Right cardiac atrium (tissue), 5 donors: ENCODE data around the gene TMEM33. TPM values are rescaled to one million over a fixed set of nuclear protein-coding genes. Genes with fewer than 3 reads are reported as not detected.

ENCODE experiments used
- ATAC-seq, 2 donors: fragments of 200-7000 bp; cut with Tn5 transposase; one replicate each; pipeline versions ENCODE4 v1.8.0 to v1.9.1; 2020; ENCODE audit warnings: moderate library complexity in 2 of 2, mild to moderate bottlenecking in 1 of 2
- DNase-seq, 3 donors: peaks; one replicate each; pipeline ENCODE4 v3.0.0-alpha.2; 2020
- H3K27ac ChIP-seq: one replicate; pipeline ENCODE4 v1.5.1; 2013; ENCODE audit warnings: mild to moderate bottlenecking, low read length, control low read depth, moderate library complexity
- H3K27me3 ChIP-seq: one replicate; pipeline ENCODE4 v1.6.1; 2013; ENCODE audit not compliant: control insufficient read depth, insufficient read depth
- H3K4me1 ChIP-seq: one replicate; pipeline ENCODE4 v1.6.1; 2013; ENCODE audit warnings: low read length; ENCODE audit not compliant: control insufficient read depth, insufficient read depth
- H3K4me3 ChIP-seq: one replicate; pipeline ENCODE4 v1.5.1; 2013; ENCODE audit warnings: low read length, control low read depth
- H3K9me3 ChIP-seq: one replicate; pipeline ENCODE4 v1.6.1; 2013; ENCODE audit warnings: low read length; ENCODE audit not compliant: control insufficient read depth
- WGBS: extraction: QIAGEN DNeasy Blood & Tissue Kit; methylation state at CpG from one replicate; pipeline ENCODE4 v1.1.7; 2013; 5-methylcytosine and 5-hydroxymethylcytosine counted together
- intact Hi-C, 4 donors: fragments of 100-400 bp; cut with DNase I; formaldehyde crosslinking; loops; one replicate each; pipeline versions ENCODE4 v1.11.0 to v1.14.0; 2022 to 2023
- polyA plus RNA-seq: library from polyadenylated mRNA; stranded (reverse); fragments of 200-250 nt; gene quantifications from one replicate; pipeline ENCODE4 v1.2.3, GENCODE V29; 2013
- total RNA-seq, 4 donors: library from RNA; stranded (reverse); fragmentation: NEBNext Ultra II Directional; extraction: Animal tissue kit (Norgen Biotek cat#: 25700); gene quantifications; one replicate each; pipeline ENCODE4 v1.2.1, GENCODE V29; 2021
- donor health status: healthy with polysubstance abuse.
- donor health status: DM: no; HTN: yes; CAD: no.
- donor health status: DM: no; HTN: no; CAD: no.
- donor health status: DM: no; HTN: yes; CAD: no; lungs with severe emphysema.
- donor health status: DM: yes; HTN: yes; CAD: no.

The TMEM33 gene
- total and polyA plus RNA-seq, 5 donors, result 8.9 to 32.1 (median 27.1) TPM

DNA sequence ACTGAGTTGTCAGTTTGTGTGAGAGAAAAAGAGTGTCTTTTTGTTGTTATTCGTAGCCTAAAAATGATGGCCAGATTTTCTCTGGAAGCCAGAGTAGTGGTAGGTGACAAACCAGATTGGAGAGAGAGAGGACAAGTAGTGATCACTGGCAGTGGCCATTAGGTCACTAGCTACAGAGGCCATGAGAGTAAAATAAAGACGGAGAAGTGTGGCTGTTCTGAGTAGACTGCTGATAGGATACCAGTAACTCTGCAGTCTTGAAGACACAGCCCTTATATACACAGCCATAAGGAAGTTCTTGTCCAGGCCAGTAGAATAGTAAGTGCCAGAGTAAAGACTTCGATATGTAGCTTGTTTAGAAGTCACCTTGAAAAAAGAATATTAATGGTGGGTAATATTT, 62.8 kb downstream of the TMEM33 start:
- DNase-seq, result no peak
- Histone ChIP-seq H3K27me3 (no peaks in the 10 kb centered on the region), H3K4me1 (no peaks in the 10 kb centered on the region), H3K9me3 (no peaks in the 10 kb centered on the region), H3K4me3 (no peak overlapping the region), H3K27ac (no peak overlapping the region)
- peak in 1 of 2 donors; percentile 36 for ATAC-seq
- WGBS, result 73% methylated on average over 3 of the region's 3 CpGs
- intact Hi-C loops, result no loop called here

DNA sequence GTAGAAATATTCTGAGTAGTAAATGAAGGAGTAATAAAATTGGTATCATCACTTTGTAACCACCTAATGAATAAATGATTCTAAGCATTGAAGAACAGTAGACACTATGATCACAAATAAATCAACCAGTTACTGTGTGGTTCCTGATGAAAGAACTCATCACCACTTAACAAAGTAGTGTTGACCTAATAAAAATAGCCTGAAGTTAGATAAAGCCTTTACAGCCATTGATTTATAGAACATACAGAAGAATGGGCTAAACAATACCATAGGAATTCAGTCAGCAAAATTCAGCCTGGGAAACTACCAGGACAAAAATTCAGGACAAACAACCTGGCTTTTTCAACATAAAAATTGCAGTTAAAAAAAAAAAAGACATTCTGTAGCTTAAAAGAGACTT, 64.1 kb downstream of the TMEM33 start:
- Histone ChIP-seq H3K4me3 (no peak overlapping the region), H3K9me3 (no peaks in the 10 kb centered on the region), H3K27me3 (no peaks in the 10 kb centered on the region), H3K4me1 (no peaks in the 10 kb centered on the region), H3K27ac (no peak overlapping the region)
- no peak for DNase-seq
- intact Hi-C loops, result no loop called here
- ATAC-seq, result no peak

DNA sequence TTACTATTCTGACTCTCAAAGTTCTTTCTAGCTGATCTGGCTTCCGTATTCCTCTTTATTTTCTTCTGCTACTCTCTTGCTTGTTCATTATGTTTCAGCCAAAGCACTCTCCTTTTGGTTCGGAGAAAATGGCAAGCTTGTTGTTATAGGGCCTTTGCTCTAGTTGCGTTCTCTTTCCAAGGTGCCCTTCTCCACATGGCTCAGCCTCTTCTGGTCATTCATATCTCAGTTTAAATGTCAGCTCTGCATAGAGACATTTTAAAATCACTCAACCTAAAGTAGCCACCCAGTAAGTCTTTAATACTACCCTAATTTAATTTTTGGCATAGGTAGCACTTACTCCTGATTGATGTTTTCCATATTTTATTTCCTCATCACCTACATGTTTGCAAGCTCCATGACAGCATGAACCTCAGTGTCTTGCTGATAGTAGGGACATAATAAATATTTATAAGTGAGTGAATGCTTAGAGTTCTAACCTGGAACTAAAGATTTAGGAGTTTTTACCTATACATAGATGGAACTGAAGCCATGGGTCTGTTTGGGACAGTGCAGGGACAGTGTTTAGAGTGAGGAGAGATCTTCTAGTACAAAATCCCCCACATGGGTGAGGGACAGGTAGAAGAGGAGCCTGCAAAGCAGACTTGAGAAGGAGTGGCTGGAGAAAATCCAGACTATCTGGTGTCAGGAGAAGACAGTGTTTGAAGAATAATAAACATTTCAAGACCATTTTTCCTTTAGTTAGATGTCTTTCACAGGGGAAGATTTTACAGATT, 73.0 kb downstream of the TMEM33 start:
- intact Hi-C loops, result no loop called here
- no peak overlapping the region for H3K4me3 ChIP-seq
- H3K27me3 ChIP-seq, result no peaks in the 10 kb centered on the region
- H3K27ac ChIP-seq, result peak overlapping the region; percentile 48
- no peak for DNase-seq
- peak in 1 of 2 donors; percentile 62 for ATAC-seq
- peaks cover 2% of the 10 kb centered on the region for H3K4me1 ChIP-seq
- WGBS, result 85% methylated on average over 3 of the region's 3 CpGs
- no peaks in the 10 kb centered on the region for H3K9me3 ChIP-seq

Other genes with a start within 250 kb of the TMEM33 start
- gene PHOX2B, start 186.7 kb upstream of the TMEM33 start, total RNA-seq, result under 1 TPM in 1 of 4 donors, not detected in 3; 0.11 TPM
- 0.16 TPM for gene PHOX2B, start 186.7 kb upstream of the TMEM33 start, polyA plus RNA-seq
- gene DCAF4L1, start 46.3 kb downstream of the TMEM33 start, total RNA-seq, result under 1 TPM; 0.11 to 0.42 (median 0.14) TPM
- 0.07 TPM for gene DCAF4L1, start 46.3 kb downstream of the TMEM33 start, polyA plus RNA-seq
- gene SLC30A9, start 55.1 kb downstream of the TMEM33 start, total RNA-seq, result 10 to 100 TPM; 62.3 to 72.1 (median 69.7) TPM
- 17.8 TPM for gene SLC30A9, start 55.1 kb downstream of the TMEM33 start, polyA plus RNA-seq
- under 1 TPM in 3 of 4 donors, not detected in 1; 0.03 to 0.09 (median 0.06) TPM for gene BEND4, start 217.2 kb downstream of the TMEM33 start, total RNA-seq
- gene BEND4, start 217.2 kb downstream of the TMEM33 start, polyA plus RNA-seq, result under 0.01 TPM